GM12873 (cell line): ENCODE results near the gene PXMP2.

Experiments
- TF ChIP-seq, protein P1 (sequence below): IDR thresholded peaks from 2 replicates; pipeline ENCODE4 v1.5.1; 2012; ENCODE audit warnings: low read depth, mild to moderate bottlenecking, moderate library complexity, low read length, control low read depth; ENCODE audit not compliant: insufficient read depth; ENCODE audit errors: missing control alignments

PXMP2 gene

DNA sequence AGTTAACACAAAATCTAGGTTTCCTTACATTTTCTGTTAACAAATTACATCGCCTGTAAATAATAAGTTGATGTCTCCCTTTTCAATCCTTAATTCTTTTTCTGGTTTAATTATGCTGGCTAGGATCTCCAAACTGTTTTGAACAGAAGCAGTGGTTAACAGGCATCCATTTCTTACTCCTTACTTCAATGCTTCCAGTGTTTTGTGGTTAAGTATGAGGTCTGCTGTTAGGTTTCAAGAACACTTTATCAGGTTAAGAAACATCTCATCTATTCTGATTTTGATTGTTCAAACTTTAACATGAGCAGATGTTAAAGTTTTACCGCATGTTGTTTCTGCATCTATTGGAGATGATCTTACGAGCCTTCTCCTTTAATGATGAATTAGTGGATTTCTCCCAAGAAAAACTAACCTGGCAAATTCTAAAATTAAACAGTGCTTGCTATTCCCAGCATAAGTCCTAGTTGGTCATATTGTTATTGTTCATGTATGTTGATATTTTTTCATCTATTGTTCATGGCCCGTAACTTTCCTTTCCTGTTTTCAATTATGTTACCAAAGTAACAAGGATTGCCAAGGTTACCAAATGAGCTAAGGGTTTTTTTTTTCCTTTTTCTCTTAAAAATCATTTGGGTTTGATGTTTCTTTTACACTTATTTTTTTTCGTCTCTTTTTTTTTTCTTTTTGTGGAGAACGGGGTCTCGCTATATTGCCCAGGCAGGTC is 33.7 kb upstream of the PXMP2 start:
- TF ChIP-seq, protein P1, sequence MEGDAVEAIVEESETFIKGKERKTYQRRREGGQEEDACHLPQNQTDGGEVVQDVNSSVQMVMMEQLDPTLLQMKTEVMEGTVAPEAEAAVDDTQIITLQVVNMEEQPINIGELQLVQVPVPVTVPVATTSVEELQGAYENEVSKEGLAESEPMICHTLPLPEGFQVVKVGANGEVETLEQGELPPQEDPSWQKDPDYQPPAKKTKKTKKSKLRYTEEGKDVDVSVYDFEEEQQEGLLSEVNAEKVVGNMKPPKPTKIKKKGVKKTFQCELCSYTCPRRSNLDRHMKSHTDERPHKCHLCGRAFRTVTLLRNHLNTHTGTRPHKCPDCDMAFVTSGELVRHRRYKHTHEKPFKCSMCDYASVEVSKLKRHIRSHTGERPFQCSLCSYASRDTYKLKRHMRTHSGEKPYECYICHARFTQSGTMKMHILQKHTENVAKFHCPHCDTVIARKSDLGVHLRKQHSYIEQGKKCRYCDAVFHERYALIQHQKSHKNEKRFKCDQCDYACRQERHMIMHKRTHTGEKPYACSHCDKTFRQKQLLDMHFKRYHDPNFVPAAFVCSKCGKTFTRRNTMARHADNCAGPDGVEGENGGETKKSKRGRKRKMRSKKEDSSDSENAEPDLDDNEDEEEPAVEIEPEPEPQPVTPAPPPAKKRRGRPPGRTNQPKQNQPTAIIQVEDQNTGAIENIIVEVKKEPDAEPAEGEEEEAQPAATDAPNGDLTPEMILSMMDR, result no peak

DNA sequence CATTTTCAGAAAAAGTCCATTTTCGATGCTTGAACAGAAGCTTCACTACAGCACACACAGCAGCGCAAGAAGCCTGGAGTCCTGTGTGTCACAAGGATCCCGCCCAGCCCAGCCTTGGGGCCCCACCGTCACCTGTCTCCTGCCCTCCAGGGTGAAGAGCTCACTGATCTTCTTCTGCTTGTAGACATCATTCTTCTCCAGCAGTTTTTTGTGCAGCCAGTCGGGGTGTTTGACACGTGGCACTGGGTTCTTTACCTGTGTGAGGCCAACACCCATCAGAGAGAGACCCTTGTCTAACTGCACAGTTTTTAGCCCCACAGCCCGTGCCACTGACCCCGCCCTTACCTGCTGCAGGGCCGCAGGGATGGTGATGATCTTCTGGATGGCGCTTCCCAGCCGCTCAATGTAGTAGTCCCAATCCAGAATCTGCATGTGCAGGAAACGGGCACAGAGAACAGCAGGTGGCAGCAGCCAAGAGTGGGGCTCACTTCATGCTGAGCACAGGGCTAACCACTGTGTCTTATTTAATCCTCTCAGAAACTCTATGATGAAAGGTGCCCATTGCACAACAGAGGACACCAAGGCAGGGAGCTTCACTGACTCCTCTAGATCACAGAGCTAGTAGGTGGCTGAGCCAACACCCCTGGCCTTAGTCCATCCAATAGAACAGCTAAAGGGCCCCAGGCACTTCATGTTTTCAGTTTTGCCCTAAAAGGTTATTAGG is 30.2 kb upstream of the PXMP2 start:
- TF ChIP-seq, protein P1, result no peak

DNA sequence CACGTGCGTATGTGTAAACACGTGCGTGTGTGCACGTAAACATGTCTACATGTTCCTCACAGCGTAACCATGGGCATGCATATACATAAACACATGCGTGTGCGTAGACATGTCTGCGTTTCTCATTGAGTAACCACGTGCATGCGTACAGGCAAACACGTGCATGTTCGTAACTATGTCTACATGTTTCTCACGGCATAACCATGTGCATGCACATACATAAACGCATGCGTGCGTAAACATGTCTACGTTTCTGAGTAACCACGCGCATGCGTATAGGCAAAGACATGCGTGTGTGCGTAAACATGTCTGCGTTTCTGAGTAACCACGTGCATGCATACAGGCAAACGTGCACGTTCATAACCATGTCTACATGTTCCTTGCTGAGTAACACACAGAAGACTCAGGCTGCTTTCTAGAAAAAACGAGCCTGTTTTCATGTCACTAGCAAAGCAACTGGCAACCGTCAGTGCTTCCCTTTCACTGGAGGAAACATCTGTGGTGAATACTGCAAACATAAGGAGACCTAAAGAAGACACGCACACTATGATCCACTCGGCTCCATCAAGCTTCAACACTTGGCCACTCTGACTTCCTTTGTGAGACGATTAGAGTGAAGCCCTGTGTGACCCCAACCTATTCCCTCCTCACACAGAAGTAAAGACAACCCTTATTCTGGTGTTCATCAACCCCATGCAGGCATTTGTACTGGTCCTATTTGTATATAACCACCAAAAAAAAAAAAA is 29.1 kb upstream of the PXMP2 start:
- TF ChIP-seq, protein P1, result no peak

DNA sequence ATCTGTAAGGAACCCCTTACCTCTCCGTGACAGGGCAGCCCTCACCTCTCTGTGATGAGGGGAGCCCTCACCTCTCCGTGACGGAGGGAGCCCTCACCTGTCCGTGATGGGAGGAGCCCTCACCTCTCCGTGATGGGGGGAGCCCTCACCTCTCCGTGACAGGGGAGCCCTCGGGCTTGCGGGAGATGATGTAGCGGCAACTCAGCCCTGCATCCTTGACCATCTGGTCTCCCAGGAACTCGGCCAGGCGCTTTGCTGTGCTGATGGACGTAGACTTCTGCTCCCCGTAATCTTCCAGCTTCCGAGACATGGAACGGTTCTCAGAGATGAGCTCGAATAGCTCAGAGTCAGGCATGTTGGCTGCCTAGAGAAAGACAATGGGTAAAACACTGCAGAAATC is 28.2 kb upstream of the PXMP2 start:
- TF ChIP-seq, protein P1, result no peak

DNA sequence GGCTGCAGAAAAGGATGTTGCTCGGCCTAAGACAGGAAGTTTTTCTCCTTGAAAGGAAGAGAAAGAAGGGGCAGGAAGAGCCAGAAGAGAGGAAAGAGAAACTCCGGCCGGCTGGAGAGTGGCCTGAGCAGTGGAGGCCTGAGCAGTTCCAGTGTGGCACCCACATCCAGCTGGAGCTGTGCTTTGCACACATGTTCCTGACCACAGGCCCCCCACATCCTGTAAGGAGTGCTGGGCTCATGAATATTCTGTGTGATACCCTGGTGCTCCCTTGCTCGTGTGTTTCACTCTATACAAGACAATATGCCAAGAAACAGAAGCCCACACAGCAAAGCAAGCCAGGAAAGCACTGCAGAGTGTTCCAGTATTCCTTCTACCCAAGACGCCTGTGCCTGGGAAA is 27.3 kb upstream of the PXMP2 start:
- TF ChIP-seq, protein P1, result no peak

DNA sequence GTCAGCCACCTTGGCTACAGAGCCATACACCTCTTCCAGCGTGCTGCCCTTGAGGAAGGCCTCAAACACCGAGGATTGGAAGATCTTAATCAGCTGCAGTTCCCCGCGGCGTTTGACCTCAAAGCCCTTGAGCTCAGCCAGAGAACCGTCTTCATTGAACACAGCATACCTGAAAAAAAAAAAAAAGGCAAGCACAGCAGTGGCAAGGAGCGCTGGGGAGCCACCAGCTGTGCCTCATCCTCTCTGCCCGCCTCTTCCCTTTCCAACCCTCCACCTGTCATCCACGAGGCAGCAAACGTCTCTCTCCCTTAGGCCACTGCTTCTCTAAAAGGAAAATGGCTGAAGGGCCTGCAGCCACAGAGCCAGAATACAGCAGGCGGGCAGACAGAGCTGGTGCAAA is 26.4 kb upstream of the PXMP2 start:
- TF ChIP-seq, protein P1, result no peak

DNA sequence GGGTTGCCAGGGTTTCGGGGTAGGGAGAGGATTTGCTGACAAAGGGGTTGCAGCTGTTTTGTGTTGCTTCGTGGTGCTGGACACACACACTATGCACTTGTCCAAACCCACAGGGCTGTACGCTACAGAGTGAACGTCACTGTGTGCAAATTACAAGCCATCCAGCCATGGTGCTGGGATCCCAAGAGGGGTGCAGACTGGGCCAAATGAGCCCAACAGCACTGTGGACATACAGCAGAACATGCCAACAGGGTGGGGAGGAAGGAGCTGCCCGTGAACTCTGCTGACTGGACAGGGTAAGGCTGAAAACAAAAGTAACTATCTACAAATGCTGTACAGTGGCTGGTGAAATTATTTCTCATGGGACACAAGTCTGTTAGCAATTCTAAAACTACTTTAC is 25.4 kb upstream of the PXMP2 start:
- TF ChIP-seq, protein P1, result no peak
